ENCODE results near the gene KDM2B.

The KDM2B gene

GRCh38 chr12:121560392-121561008 is 20.3 kb downstream of the KDM2B start:
- DNase-seq, result no peak

GRCh38 chr12:121558956-121559355 is 21.9 kb downstream of the KDM2B start:
- DNase-seq, result no peak

- no peak for DNase-seq
Observed at GRCh38 chr12:121550974-121551634, 29.7 kb downstream of the KDM2B start.

GRCh38 chr12:121549075-121549474 is 31.7 kb downstream of the KDM2B start:
- DNase-seq, result no peak

DNA sequence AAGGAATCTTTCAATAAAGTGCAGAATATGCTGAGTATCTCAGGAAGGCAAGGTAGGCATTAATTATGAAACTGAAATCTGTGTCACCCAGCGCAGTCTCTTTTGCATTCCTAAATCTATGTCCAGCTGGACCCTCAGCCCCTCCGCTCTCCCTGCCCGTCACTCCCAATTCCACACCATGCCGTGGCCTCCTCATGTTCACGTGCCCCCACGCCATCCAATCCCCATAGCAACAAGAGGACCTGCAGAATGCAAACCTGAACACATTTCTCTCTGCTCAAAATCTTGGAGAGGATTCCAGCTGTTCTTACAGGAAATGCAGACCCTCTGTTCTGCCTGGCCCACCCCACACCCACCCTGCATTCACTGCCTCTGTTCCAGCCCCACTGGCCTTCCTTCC is 35.3 kb downstream of the KDM2B start:
- DNase-seq, result no peak

GRCh38 chr12:121543786-121544185 is 37.0 kb downstream of the KDM2B start:
- no peak for DNase-seq

DNA sequence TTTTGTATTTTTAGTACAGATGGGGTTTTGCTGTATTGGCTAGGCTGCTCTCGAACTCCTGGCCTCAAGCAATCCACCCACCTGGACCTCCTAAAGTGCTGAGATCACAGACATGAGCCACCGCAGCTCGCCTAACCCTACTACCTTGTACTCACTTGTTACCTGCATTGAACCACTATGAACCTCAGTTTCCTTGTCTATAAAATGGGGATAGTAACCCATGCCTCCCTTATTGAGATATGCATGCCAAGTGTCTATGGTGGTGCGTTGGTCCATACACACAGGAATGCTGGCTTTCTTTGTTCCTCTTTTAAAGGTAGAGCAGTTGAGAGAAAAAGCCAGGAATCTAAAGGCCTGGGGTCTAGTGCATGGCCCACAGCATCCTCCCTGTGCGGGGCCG is 40.9 kb downstream of the KDM2B start:
- DNase-seq, result no peak

- DNase-seq, result no peak
Observed at GRCh38 chr12:121538699-121539061, 42.1 kb downstream of the KDM2B start.

DNA sequence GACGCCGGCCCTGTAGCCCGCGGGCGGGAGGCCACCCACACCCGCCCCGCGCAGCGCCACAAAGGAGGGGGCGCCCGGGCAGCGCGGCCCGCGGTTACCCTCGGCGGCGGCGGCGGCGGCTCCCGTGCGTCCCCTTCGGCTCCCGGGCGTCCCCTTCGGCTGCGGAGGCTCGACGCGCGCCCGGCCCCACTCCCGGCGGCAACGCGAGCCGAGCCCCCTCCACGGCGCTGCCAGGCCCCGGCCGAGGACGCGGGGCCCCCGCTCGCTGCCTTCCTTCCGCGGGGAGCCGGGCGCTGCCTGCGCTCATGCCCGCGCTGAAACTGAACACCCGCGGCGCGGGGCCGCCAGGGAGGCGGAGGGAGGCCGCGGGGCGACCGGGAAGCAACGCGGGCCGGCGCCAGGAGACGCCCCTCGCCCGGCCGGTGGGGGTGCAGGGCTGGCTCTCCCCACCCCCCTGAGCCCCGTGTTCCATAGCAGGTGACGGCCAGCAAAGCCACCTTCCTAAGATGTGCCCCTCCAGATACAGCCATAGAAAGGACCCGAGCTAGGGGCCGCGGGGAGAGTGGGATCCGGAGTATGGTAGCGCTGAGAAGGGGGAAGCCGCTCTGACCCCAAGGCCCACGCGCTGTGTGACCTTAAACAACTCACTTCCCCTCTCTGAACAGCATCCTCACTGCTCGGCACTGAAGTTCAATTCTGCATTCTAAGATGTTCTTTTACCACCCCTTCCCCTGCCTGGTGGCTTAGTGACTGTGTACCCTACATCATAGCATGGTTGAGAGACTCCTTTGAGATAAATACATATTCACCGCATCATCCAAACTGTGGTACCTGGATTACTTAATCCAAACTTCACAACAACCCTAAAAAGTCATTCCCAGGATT is 42.8 kb downstream of the KDM2B start:
- peak; percentile 55 for DNase-seq

- peak; percentile 89 for DNase-seq
Observed at GRCh38 chr12:121536899-121537813, 43.7 kb downstream of the KDM2B start.

DNA sequence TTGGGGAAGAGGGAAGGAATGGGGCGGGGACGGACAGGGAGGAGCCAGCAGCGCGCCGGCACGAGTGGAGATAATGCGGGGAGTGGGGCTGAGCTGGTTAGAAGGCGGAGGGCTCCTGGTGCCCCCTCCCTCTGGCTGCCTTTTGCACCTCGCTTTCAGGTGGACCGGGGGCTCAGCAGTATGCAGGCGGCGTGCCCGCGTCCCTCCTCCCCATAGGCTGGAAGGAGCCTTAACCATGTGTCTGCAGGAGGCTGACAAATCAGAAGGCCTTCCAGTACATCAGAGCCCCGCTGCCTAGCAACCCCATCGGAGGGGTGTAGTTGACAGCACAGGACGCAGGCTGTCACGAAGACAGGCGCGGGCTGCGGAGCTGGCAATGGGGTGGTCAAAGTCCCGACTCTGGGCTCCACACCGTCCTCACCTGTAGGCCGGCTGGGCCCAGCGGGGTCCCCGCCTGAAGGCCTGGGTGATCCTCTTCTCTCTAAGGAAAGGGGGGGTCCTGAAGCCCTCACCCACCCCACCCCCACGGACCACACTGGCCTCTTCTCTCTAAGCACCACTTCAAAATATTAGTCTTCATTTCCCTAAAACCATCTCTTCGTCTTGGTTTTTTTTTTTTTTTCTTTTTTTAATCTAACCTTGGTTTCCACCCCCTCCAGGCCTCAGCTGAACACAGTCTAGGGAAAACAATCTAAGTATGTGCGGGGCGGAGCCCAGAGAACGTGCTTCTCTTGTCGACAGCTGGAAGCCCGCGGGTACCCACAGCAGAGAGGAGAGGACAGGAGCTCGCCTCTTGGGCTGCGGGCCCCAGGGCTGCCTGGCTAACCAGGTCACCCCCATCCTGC is 44.5 kb downstream of the KDM2B start:
- peak; percentile 84 for DNase-seq

DNA sequence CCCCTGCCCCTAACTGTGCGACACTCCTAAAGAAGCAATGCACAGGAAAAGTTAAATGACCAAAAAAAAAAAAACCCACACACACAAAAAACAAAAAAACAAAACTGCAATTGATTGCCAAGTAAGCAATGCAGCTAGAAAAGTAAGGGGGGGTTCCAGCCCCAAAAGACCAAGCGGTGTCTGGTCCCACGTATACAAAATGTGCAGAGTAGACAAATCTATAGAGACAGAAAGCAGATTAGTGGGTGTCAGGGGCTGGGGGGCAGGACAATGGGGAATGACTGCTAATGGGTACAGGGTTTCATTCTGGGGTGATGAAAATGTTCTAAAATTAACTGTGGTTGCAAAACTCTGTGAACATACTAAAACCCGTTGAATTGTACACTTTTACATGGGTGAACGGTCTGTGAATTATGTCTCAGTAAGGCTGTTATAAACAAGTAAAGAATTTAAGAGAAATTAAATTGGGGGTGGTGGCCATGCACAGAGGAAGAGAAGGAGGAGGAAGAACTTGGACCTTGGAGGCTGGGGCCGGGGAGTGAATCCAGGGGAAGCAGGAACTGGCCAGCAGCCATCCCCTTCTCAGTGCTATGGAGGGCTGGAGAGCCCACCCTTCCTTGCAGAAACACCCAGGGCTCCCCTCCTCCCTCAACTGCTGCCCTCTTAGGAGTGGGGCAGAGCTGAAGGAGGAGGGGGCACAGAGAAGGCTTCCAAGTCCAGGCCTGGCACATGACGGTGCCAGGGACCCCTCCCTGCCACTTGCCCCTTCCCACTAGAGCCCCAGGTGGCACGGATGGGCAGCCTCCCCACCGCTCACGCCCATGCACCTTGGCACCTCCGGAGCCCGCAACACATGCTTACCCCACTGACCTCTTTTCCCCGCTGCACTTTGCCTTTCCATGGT is 45.4 kb downstream of the KDM2B start:
- DNase-seq, result no peak

- no peak for DNase-seq
Observed at GRCh38 chr12:121534495-121535148, 46.2 kb downstream of the KDM2B start.

DNA sequence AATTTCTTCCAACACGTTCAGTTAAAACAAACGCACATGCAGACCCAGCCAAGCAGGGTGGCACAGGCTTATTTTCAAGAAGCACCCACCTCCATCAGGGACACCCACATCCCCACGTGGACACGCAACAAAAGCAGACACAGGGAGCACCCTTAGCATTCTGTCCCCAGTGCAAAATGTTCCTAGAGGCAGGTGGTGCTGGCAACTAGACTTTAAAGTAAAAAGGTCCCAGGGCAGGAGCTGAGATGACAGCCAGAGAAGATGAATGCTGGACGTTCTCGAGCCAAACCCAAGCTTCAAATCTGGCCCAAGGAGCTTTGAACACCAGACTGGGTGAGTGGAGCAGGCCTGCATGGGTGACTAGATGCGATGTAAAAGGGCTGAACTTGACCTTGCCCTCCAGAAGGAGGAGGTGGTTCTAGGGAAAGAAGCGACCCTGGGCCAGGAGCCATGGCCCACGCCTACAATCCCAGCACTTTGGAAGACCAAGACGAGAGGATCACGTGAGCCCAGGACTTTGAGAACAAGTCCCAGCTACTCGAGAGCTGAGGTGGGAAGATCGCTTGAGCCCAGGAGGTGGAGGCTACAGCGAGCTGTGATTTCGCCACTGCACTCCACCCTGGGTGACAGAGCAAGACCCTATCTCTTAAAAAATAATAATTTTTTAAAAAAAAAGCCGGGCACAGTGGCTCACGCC is 47.3 kb downstream of the KDM2B start:
- no peak for DNase-seq

- no peak for DNase-seq
Observed at GRCh38 chr12:121532503-121533393, 48.1 kb downstream of the KDM2B start.

DNA sequence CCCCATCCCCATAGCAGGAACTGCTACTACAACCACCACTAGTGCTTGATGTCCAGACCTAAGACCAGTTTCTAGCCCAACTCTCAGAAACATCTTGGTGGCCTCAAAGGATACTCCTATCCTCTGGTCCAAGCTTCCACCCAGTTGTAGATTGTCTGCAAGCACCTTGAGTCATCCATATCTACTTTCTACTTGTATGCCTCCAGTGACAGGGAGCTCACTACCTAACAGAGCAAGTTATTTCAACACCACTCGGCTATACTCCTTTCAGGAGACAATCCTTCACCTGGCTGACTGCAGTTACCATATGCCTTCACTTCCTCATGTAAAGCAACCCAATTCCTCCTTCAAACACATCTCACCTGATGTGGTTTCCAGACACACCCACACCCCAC is 49.5 kb downstream of the KDM2B start:
- DNase-seq, result no peak

DNA sequence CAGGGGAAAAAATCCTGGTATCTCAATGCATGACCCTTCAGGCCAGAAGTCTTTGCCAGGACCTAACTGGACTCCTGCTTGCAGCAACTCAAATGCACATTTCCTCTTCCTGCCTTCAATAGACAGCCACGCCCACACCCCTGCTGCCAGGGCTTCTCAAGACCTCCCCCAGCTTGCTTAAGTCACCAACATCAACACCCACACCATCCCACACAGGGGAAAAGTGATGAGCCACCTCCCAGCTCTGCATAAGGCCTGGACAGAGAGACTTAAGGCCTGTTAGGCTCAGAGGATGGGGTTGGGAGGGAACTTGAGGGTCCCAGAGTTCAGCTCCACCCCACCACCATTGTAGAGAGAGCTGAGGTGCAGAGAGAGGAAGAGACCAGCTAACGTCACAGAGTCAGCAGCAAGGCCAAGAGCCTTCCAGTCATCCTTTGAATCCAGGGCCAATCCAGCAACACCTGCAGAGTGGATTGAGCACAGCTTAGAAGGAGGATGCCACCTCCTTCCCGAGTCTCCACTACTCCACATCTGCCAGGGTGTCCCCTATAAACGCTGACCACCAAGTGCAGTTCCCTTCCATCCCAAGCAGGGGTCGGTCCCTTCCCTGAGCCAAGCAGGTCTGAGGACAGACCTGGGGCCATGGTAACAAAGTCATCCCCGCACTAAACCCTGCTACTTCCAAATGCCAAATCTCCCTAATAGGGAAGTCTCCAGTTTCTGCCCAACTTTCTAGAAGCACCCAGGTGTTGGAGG is 50.0 kb downstream of the KDM2B start:
- DNase-seq, result peak; percentile 89

DNA sequence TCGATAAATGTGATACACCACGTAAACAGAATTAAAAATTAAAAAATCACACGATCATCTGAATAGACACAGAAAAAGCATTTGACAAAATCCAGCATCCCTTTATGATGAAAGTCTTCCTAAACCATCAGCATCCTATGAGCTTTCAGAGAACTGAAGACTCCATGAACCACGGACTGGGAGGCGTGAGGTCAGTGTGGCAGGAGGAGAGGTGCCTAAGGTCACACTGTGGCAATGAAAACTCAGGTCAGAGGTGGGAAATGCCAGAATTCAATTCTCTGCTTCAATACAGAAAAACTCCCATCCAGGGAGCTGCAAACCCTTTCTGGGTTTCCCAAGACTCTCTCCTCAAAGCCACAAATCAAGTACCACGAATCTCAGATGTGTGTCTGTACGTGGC is 51.6 kb downstream of the KDM2B start:
- DNase-seq, result no peak
